ENCODE measurements around the gene PDGFRA.

The PDGFRA gene

DNA sequence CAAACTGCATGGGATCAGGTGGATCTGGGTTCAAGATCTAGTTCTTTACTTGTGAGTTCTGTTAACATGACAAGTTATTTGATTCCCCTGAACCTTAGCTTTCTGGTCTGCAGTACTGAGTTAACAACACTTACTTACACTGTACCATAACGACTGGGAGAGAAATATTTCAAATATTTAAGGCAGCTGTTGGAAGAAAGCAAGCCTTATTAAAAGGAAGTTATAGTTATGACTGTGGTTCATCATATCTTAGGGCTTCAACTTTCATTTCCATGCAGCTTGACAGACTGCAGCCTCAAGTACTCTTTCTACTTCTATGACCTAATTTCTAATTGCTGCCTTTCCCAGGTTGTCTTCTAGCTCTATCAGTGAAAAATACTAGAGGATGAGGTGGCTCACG lies 40.0 kb upstream of the PDGFRA start:
- no peak for TF ChIP-seq FOXK2 (IDR thresholded peaks at IDR 0.05)
- CTCF ChIA-PET = no interaction called here
- POLR2A ChIA-PET = no interaction called here
- DNase-seq (ENCODE audit: extremely low spot score) = no peak

DNA sequence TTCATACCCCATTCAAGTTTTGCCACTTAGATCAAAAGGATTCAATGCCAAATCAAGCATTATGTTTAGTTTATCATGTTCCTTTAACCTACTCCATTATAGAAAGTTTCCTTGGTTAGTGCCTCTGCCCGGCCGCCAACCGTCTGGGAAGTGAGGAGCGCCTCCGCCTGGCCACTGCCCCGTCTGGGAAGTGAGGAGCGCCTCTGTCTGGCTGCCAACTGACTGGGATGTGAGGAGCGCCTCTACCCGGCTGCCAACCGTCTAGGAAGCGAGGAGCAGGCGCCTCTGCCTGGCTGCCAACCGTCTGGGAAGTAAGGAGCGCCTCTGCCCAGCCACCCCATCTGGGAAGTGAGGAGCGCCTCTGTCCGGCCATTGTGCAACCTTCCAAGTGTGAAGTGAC lies 36.3 kb upstream of the PDGFRA start:
- ChIA-PET POLR2A (no interaction called here), CTCF (interaction anchor here (0.7 kb wide), 1 partner anchor 263 kb away, joined by 3 read pairs; no protein-coding TSS in a partner anchor)
- no peak for DNase-seq (ENCODE audit: extremely low spot score)
- TF ChIP-seq ZNF384 (IDR thresholded peaks at IDR 0.05) = no peak
- TF ChIP-seq L3MBTL2 (conservative IDR thresholded peaks at IDR 0.05) = no peak
- TF ChIP-seq CTBP1 (IDR thresholded peaks at IDR 0.05; ENCODE audit: borderline replicate concordance) = no peak
- no peak for TF ChIP-seq SP1 (IDR thresholded peaks at IDR 0.05)
- TF ChIP-seq TARDBP (IDR thresholded peaks at IDR 0.05) = no peak
- no peak for TF ChIP-seq NFRKB (IDR thresholded peaks at IDR 0.05)

DNA sequence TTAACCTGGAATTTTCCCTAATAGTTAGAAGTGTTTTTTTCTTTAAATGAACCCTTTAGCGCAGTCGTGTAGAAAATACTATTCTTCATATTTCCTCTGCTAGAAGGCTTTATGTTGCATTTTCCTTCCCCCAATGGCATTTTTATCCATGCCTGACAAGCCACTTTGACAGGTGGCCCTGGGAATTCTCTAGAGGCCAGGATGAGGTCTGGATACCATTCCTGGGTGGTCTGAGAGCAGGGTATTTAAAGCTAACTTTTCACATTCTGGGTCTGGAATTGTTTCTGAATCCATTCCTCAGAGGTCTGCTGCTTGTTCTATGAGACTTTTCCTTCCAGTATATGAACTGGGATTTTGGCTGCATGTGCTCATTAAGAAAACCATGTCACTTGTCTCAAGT lies 31.2 kb upstream of the PDGFRA start:
- TF ChIP-seq LEF1 (IDR thresholded peaks at IDR 0.05; ENCODE audit: borderline replicate concordance) = no peak
- TF ChIP-seq ELF4 (IDR thresholded peaks at IDR 0.05) = no peak
- no peak for TF ChIP-seq FOXK2 (IDR thresholded peaks at IDR 0.05)
- no peak for TF ChIP-seq ZNF384 (IDR thresholded peaks at IDR 0.05)
- ChIA-PET POLR2A (no interaction called here), CTCF (interaction anchor here (1.0 kb wide), 1 partner anchor 34 kb away, joined by 3 read pairs; no protein-coding TSS in a partner anchor)
- no peak for DNase-seq (ENCODE audit: extremely low spot score)

DNA sequence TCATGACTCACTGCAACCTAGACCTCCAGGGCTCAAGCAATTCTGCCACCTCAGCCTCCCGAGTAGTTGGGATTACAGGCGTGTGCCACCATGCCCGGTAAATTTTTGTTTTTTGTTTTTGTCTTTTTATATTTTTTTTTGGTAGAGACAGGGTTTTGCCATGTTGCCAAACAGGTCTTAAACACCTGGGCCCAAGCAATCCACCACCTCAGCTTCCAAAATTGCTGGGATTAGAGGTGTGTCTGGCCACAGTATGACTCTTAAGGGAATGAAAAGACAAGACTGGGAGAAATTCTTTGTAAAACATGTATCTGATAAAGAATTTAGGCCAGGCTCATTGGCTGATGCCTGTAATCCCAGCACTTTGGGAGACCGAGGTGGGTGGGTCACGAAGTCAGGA lies 29.2 kb upstream of the PDGFRA start:
- DNase-seq (ENCODE audit: extremely low spot score) = no peak
- no peak for TF ChIP-seq ELF4 (IDR thresholded peaks at IDR 0.05)
- no peak for TF ChIP-seq FOXA1 (IDR thresholded peaks at IDR 0.05)
- TF ChIP-seq, protein P1, sequence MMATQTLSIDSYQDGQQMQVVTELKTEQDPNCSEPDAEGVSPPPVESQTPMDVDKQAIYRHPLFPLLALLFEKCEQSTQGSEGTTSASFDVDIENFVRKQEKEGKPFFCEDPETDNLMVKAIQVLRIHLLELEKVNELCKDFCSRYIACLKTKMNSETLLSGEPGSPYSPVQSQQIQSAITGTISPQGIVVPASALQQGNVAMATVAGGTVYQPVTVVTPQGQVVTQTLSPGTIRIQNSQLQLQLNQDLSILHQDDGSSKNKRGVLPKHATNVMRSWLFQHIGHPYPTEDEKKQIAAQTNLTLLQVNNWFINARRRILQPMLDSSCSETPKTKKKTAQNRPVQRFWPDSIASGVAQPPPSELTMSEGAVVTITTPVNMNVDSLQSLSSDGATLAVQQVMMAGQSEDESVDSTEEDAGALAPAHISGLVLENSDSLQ (IDR thresholded peaks at IDR 0.05) = no peak
- no peak for TF ChIP-seq ARNT (IDR thresholded peaks at IDR 0.05)
- no peak for TF ChIP-seq HDGF (IDR thresholded peaks at IDR 0.05; ENCODE audit: borderline replicate concordance)
- no peak for TF ChIP-seq ZNF384 (IDR thresholded peaks at IDR 0.05)
- no peak for TF ChIP-seq SUZ12 (IDR thresholded peaks at IDR 0.05)
- TF ChIP-seq FOXM1 (IDR thresholded peaks at IDR 0.05; ENCODE audit: borderline replicate concordance) = no peak
- TF ChIP-seq BHLHE40 (IDR thresholded peaks at IDR 0.05; ENCODE audit: borderline replicate concordance) = no peak
- no peak for TF ChIP-seq TARDBP (IDR thresholded peaks at IDR 0.05)
- TF ChIP-seq SP1 (IDR thresholded peaks at IDR 0.05) = no peak
- no peak for TF ChIP-seq LEF1 (IDR thresholded peaks at IDR 0.05; ENCODE audit: borderline replicate concordance)
- no peak for TF ChIP-seq CTBP1 (IDR thresholded peaks at IDR 0.05; ENCODE audit: borderline replicate concordance)
- no peak for TF ChIP-seq FOXK2 (IDR thresholded peaks at IDR 0.05)
- CTCF ChIA-PET = no interaction called here
- POLR2A ChIA-PET = no interaction called here

DNA sequence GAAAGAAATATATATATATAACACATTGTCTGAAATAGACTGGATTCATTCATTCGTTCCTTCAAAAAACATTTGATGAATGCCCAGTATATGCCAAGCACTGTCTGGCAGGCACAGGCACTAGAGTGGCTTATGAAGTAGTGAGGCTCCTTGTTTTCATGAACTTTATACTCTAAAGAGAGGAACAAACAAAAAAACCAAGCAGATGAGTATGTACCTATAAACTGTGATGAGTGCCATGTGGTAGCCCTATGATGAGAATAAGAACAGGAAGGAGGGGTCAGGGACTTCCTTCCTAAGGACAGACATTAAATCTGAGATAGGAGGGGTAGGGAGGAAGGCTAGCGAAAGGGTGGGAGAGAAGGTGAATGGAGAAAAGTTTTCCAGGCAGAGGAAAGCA lies 19.5 kb upstream of the PDGFRA start:
- DNase-seq (ENCODE audit: extremely low spot score) = no peak
- TF ChIP-seq CTBP1 (IDR thresholded peaks at IDR 0.05; ENCODE audit: borderline replicate concordance) (no peak), FOXM1 (IDR thresholded peaks at IDR 0.05; ENCODE audit: borderline replicate concordance) (no peak), FOXK2 (IDR thresholded peaks at IDR 0.05) (no peak), FOXA1 (IDR thresholded peaks at IDR 0.05) (no peak), ARNT (IDR thresholded peaks at IDR 0.05) (no peak), HDGF (IDR thresholded peaks at IDR 0.05; ENCODE audit: borderline replicate concordance) (no peak), L3MBTL2 (conservative IDR thresholded peaks at IDR 0.05) (no peak), LEF1 (IDR thresholded peaks at IDR 0.05; ENCODE audit: borderline replicate concordance) (no peak), TARDBP (IDR thresholded peaks at IDR 0.05) (no peak), BHLHE40 (IDR thresholded peaks at IDR 0.05; ENCODE audit: borderline replicate concordance) (no peak), NFRKB (IDR thresholded peaks at IDR 0.05) (no peak), ZNF384 (IDR thresholded peaks at IDR 0.05) (no peak), SP1 (IDR thresholded peaks at IDR 0.05) (no peak), SUZ12 (IDR thresholded peaks at IDR 0.05) (no peak), ELF4 (IDR thresholded peaks at IDR 0.05) (no peak)
- TF ChIP-seq, protein P1 (IDR thresholded peaks at IDR 0.05) = no peak
- ChIA-PET CTCF (no interaction called here), POLR2A (no interaction called here)

DNA sequence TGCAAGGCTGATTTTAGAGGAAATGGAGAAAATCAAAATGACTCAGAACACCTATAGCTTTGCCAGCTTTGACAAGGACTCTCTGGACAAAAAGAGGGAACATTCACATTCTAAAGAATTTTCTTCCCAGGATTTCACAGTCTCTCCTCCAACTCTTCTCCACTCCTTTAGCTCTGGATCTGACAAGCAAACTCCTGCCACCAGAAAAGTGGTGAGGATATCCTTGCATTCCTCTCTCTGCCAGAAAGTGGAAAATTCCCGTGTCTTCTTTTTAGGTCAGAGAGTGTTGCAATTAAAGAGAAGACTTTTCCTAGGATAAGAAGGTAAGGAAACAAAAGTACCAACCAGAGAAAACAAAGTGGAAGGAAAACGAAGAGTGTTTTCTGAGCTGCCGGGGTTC lies 16.1 kb upstream of the PDGFRA start:
- ChIA-PET POLR2A (no interaction called here), CTCF (interaction anchor here (0.7 kb wide), 1 partner anchor 748 kb away, joined by 3 read pairs; no protein-coding TSS in a partner anchor)
- TF ChIP-seq ARNT (IDR thresholded peaks at IDR 0.05) (no peak), ELF4 (IDR thresholded peaks at IDR 0.05) (no peak), FOXK2 (IDR thresholded peaks at IDR 0.05) (no peak), FOXM1 (IDR thresholded peaks at IDR 0.05; ENCODE audit: borderline replicate concordance) (no peak), L3MBTL2 (conservative IDR thresholded peaks at IDR 0.05) (no peak), SP1 (IDR thresholded peaks at IDR 0.05) (no peak), BHLHE40 (IDR thresholded peaks at IDR 0.05; ENCODE audit: borderline replicate concordance) (no peak), FOXA1 (IDR thresholded peaks at IDR 0.05) (no peak), ZNF384 (IDR thresholded peaks at IDR 0.05) (no peak), SUZ12 (IDR thresholded peaks at IDR 0.05) (no peak), NFRKB (IDR thresholded peaks at IDR 0.05) (no peak), TARDBP (IDR thresholded peaks at IDR 0.05) (no peak), HDGF (IDR thresholded peaks at IDR 0.05; ENCODE audit: borderline replicate concordance) (no peak), CTBP1 (IDR thresholded peaks at IDR 0.05; ENCODE audit: borderline replicate concordance) (no peak), LEF1 (IDR thresholded peaks at IDR 0.05; ENCODE audit: borderline replicate concordance) (no peak)
- TF ChIP-seq, protein P1 (IDR thresholded peaks at IDR 0.05) = no peak
- DNase-seq (ENCODE audit: extremely low spot score) = no peak

GRCh38 chr4:54213761-54214160 lies 15.3 kb upstream of the PDGFRA start:
- ChIA-PET POLR2A (no interaction called here), CTCF (interaction anchor here (0.6 kb wide), 2 partner anchors 56 to 1371 kb away, joined by 4 to 5 read pairs; no protein-coding TSS in a partner anchor)
- no peak for DNase-seq (ENCODE audit: extremely low spot score)
- TF ChIP-seq FOXA1 (IDR thresholded peaks at IDR 0.05) = no peak
- TF ChIP-seq NFRKB (IDR thresholded peaks at IDR 0.05) = no peak
- TF ChIP-seq BHLHE40 (IDR thresholded peaks at IDR 0.05; ENCODE audit: borderline replicate concordance) = no peak
- no peak for TF ChIP-seq TARDBP (IDR thresholded peaks at IDR 0.05)
- TF ChIP-seq ELF4 (IDR thresholded peaks at IDR 0.05) = no peak
- TF ChIP-seq, protein P1 (IDR thresholded peaks at IDR 0.05) = no peak
- no peak for TF ChIP-seq L3MBTL2 (conservative IDR thresholded peaks at IDR 0.05)
- no peak for TF ChIP-seq ARNT (IDR thresholded peaks at IDR 0.05)
- TF ChIP-seq FOXM1 (IDR thresholded peaks at IDR 0.05; ENCODE audit: borderline replicate concordance) = no peak
- TF ChIP-seq LEF1 (IDR thresholded peaks at IDR 0.05; ENCODE audit: borderline replicate concordance) = no peak
- TF ChIP-seq ZNF384 (IDR thresholded peaks at IDR 0.05) = no peak
- no peak for TF ChIP-seq SUZ12 (IDR thresholded peaks at IDR 0.05)
